ENCODE measurements around the gene THTPA.

The THTPA gene

DNA sequence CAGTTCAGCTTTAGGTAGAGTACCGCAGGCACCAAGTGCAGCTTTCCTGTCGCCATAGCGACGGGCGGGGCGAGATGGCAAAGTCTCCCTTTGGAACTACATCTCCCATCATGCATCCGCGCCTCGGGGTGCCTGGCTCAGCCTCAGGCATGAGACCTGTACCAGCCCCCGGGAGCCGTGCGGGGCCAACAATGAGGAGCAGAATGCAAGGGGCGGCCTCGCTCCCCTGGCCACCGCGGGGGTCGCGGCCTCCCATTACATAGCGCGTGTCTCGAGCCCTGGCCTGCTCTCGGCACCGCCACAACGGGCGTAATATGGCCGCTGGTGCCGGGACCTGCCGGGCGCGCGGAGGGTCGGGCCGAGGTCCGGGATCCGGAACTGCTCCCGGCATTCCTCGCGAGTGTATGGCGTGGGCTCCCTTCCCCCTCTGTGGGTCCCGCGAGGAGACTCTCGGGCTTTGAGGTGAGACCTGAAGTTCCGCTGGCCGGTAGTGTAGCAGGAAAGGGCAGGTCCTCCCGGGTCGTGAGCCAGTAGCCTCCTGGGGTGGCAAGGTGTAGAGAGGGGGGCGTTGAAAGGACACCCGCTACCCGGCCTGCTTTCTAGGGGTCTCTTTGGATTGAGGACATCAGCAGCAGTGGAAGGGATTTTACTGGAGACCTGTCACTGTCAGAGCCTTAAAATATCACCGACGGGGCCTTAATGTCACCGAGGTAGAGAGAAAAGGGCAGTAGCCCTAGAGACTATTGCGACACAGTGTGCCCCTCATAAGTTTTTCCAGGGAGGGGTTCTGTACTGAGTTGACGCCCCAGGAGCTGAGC lies at the start of gene THTPA:
TSS of gene THTPA (plus strand) at position 390 of the 818 bp plus-strand sequence. CDS start 487 bp downstream, outside the sequence.
- peak; percentile 84 to 87 for DNase-seq

- DNase-seq = peak in 1 of 2 donors; percentile 8
Observed at GRCh38 chr14:23512156-23512555, 43.9 kb upstream of the THTPA start.

- DNase-seq = no peak
Observed at GRCh38 chr14:23513005-23513817, 42.9 kb upstream of the THTPA start.

- no peak for DNase-seq
Observed at GRCh38 chr14:23513818-23514643, 42.0 kb upstream of the THTPA start.

- no peak for DNase-seq
Observed at GRCh38 chr14:23514644-23514957, 41.5 kb upstream of the THTPA start.

DNA sequence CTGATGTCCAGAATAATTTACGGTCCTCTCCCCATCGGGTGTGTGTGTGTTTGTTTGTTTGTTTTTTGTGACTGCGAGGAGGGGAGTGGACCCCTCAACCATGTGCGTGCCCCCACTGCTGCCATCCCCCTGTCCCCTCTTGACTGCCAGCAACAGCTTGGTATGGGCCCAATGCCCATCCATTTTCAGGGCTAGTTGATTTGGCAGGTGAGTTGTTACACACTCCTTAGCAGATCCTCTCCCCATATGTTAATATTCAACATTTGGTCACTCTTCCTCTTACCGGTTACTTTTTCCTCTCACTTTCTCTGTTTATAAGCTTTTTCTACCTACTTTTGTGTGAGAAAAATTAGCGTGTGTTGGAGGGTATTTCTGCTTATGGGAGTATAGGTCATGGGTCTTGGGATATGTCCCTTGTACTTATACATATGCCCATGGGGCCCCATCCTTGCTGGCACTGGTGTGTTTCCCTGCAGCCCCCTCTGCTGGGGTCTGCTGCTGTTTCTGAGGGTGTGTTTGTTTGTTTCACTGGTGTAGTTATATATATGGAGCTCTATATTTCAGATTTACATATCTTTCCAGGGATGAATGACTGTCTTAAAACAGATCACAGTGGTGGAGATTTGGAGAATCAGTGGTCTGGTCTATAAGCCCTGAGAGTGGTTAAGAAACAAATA lies 38.3 kb upstream of the THTPA start:
- DNase-seq = no peak

DNA sequence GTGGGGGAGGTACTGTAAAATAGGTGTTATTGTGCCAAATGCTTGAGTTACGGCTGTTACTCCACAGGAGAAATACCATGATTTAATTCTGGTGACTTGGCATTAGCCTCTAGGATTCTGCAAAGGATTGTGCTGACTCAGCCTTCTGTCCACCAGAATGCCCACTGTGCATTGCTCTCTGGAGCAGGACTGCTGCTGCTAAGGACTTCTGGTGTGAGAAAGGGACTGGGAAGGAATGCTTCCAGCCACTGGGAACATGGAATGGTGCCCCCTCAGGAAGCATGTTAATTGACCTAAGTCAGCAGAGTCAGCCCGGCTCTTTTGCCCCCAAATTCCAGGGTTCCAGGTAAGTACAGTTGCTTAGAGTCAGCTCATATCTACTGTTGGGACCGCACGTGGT lies 37.4 kb upstream of the THTPA start:
- DNase-seq = no peak

GRCh38 chr14:23520899-23521533 lies 35.1 kb upstream of the THTPA start:
- DNase-seq = no peak

GRCh38 chr14:23521785-23522640 lies 34.1 kb upstream of the THTPA start:
- DNase-seq = no peak

- DNase-seq = no peak
Observed at GRCh38 chr14:23522643-23523198, 33.4 kb upstream of the THTPA start.

DNA sequence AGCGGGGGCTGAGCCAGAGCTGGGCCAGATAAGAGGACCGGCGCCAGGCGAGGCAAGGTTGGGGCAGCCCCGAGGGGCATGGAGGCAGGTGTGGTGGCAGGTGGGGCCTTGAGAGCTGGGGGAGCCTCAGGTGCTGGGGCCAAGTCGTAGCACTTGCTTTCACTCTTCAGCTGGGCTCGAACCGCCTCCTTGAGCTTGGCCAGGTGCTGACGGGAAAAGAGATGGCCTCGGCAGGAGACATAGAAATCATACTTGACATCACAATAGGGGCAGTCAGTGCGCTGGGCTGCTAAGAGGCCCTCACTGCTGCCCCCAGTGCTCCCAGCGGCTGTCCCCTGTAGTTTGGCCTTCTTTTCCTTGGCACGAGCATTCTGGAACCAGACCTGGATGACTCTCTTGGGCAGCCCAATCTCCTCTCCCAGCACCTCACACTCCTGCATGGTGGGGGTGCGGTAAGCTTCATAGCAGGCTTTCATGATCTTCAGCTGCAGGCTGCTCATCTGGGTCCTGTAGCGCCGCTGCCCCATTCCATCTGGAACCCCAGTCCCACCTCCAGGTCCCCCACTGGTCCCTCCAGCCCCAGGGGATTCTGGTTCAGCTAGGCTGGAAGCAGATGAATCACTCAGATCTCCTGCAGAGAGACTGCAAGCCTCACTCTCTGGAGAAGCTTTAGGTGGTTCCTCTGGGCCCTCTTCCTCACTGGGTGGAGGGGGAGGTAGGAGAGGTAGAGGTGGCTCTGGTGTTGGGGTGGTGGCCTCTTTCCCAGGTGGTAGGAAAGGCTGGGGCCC lies 32.6 kb upstream of the THTPA start:
- no peak for DNase-seq

GRCh38 chr14:23524954-23525353 lies 31.1 kb upstream of the THTPA start:
- DNase-seq = no peak

GRCh38 chr14:23525611-23526010 lies 30.5 kb upstream of the THTPA start:
- DNase-seq = no peak

DNA sequence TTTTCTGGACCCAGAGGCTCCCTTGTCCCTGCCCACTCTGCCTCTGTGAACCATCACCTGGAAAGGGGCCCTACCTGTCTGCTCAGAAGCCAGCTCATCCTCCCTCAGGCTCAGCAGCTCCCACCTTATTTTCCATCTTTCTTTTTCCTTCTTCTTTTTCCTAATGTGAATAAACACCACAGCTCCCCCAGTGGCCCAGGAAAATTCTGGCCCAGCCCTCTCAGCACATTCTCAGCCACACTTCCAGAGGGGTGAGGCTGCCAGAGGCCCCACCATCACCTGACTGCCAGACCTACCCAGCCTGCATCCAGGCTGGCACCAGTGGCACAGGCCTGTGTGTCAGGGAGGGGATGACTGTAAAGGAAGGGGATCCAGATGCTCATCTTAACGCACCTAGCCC lies 27.5 kb upstream of the THTPA start:
- DNase-seq = no peak

GRCh38 chr14:23529016-23529415 lies 27.1 kb upstream of the THTPA start:
- DNase-seq = no peak

DNA sequence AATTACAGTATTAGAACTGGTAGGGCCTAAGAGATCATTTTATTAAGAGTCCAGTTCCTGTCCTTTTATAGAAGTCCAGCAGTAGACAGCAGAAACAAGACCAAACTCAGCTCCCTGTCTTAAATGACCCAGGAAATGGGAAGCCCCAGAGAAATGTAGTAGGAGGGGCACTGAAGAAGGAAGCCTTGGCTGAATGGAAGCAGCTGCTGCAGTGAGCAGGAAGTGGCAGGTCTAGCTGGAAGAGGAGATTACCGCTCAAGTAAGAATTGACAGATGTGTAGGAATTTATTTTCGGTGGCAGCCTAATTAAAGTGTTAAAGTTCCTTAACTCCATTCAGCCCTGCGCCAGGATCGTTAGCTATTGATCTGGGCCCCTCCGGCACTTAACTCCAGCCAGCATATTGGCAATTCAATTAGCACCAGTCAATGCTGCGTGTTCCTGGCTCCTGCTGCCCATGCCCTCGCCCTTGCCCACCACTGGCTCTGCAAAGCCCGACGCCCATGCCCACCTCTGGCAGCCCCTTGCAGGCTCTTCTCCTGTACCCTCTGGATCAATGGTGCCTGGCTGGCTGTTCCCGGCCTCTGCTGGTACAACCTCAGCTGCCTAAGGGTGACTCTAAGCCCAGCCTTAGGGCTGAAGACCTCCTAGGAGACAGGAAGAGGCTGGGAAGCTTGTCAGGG lies 25.6 kb upstream of the THTPA start:
- no peak for DNase-seq

GRCh38 chr14:23531391-23531790 lies 24.7 kb upstream of the THTPA start:
- no peak for DNase-seq

DNA sequence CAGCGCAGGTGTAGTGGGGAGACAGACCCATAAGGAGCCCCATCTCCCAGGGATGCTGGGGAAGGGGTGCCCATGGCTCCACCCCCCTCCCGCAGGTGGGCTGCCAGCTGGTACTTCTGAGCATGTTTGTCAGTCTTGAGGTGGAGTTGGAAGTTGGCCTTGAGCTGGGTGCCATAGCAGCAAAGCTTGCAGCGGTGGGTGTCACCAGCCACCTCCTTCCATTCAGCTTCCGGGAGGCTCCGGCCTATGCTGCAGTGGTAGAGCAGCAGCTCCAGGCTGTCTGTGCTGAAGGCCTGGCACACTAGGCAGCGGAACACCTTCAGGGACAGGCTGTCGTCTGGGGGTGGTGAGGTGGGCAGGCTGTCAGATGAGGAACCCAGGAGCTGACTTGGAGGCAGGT lies 23.4 kb upstream of the THTPA start:
- DNase-seq = no peak

GRCh38 chr14:23533652-23534435 lies 22.2 kb upstream of the THTPA start:
- no peak for DNase-seq

Data from stimulated activated CD4-positive, alpha-beta T cell treated with anti-CD3 and anti-CD28 coated beads, Interleukin-2, amount 100 ng/mL, for 48 hours (primary cell).